ENCODE results near the gene CPSF6.

- no peak for TF ChIP-seq SUZ12 (IDR thresholded peaks at IDR 0.05; ENCODE audit: extremely low read depth, insufficient read depth, insufficient read length)
- TF ChIP-seq YY1 (IDR thresholded peaks at IDR 0.05; ENCODE audit: insufficient read depth, insufficient read length) = no peak
These were observed 707 bp downstream of the CPSF6 start for GRCh38 chr12:69239922-69240630.

Measured in NT2/D1 (cell line).